K562 (cell line): ENCODE measurements around the gene TRMT112. TPM values are rescaled to one million over a fixed set of nuclear protein-coding genes. Genes with fewer than 3 reads are reported as not detected.

Experiments used
- AFF4 ChIP-seq: sonication (generic); formaldehyde crosslinking; IDR thresholded peaks from 2 replicates; pipeline ENCODE4 v1.8.0; 2023; ENCODE audit warnings: mild to moderate bottlenecking, missing genetic modification reagents
- DNMT1 ChIP-seq: fragments of 450-650 bp; IDR thresholded peaks from 2 replicates; pipeline ENCODE4 v1.6.1; 2016; ENCODE audit warnings: antibody characterized with exemption, mild to moderate bottlenecking
- KAT8 ChIP-seq: fragments of 450-650 bp; IDR thresholded peaks from 2 replicates; pipeline ENCODE4 v1.6.1; 2016; ENCODE audit warnings: low read depth, mild to moderate bottlenecking
- KLF1 ChIP-seq: fragments of 450-650 bp; IDR thresholded peaks from 2 replicates; pipeline ENCODE4 v1.6.1; 2016; ENCODE audit warnings: missing genetic modification characterization, missing compliant biosample characterization
- KLF6 ChIP-seq: fragments of 250-450 bp; sonication (Bioruptor Pico); IDR thresholded peaks from 2 replicates; pipeline ENCODE4 v1.4.0; 2020; ENCODE audit warnings: mild to moderate bottlenecking, moderate library complexity, borderline replicate concordance
- NCOA4 ChIP-seq: fragments of 450-650 bp; IDR thresholded peaks from 2 replicates; pipeline ENCODE4 v1.6.1; 2018; ENCODE audit warnings: mild to moderate bottlenecking; ENCODE audit not compliant: partially characterized antibody
- PTBP1 ChIP-seq: fragments of 200-400 bp; formaldehyde crosslinking; IDR thresholded peaks from 2 replicates; pipeline ENCODE4 v1.6.1; 2017; ENCODE audit warnings: low read depth, low read length
- SMARCA5 ChIP-seq: fragments of 450-650 bp; IDR thresholded peaks from 2 replicates; pipeline ENCODE4 v1.6.1; 2016
- ZBTB7A ChIP-seq: IDR thresholded peaks from 2 replicates; pipeline ENCODE4 v1.6.1; 2011; ENCODE audit warnings: low read depth, mild to moderate bottlenecking, low read length, moderate library complexity, borderline replicate concordance; ENCODE audit not compliant: control insufficient read depth
- ZNF561 ChIP-seq: fragments of 450-650 bp; formaldehyde crosslinking; conservative IDR thresholded peaks from 2 replicates; pipeline ENCODE4 v1.4.0; 2020; ENCODE audit warnings: mild to moderate bottlenecking, moderate library complexity
- ZNF583 ChIP-seq: fragments of 250-450 bp; sonication (Bioruptor Pico); IDR thresholded peaks from 2 replicates; pipeline ENCODE4 v1.4.0; 2020
- polyA plus RNA-seq, 8 experiments: library from polyadenylated mRNA; depleted of rRNA in 4 of 8; stranded (reverse) in 5 of 8; unstranded in 3 of 8; fragments of >200 nt; fragmentation: Nextera tagmentation in 2 of 8; fragmentation: Illumina TruSeq in 1 of 8; extraction: Ambion mirVana in 2 of 8; extraction: Trizol in 1 of 8; gene quantifications; 2 replicates each; pipeline versions ENCODE4 v1.2.1 to v1.2.3, GENCODE V29; 2011 to 2014; ENCODE audit warnings: inconsistent platforms in 1 of 8, missing spikeins in 1 of 8
- total RNA-seq, 7 experiments: library from RNA; depleted of rRNA in 6 of 7; stranded (reverse); fragments of >200 nt in 6 of 7; fragmentation: Illumina TruSeq in 2 of 7; extraction: Trizol in 2 of 7; gene quantifications; 2 replicates each; pipeline versions ENCODE4 v1.2.1 to v1.2.3, GENCODE V29; 2011 to 2021; ENCODE audit warnings: low replicate concordance in 1 of 7
- TF ChIP-seq, protein P1 (sequence below): sonication (generic); formaldehyde crosslinking; IDR thresholded peaks from 2 replicates; pipeline ENCODE4 v1.8.1; 2023; ENCODE audit warnings: mild to moderate bottlenecking, missing genetic modification reagents

TRMT112 gene
- total and polyA plus RNA-seq, 9 of the 15 experiments (the other 6 are each of a cell fraction or from before 2014, with no cell fraction given): 162 to 444 (median 300) TPM

GRCh38 chr11:64334764-64335735, 17.7 kb upstream of the TRMT112 start (continued):
- 0 out of 2 replicates have a peak, but pooled peaks have one; percentile 57 for TF ChIP-seq AFF4
- TF ChIP-seq NCOA4: no peak
- TF ChIP-seq KLF6 (CRISPR knock-in tag): peak; percentile 56; the same call in 1 of the 2 replicates
- no peak for TF ChIP-seq ZNF561
- peak; percentile 98 for TF ChIP-seq ZBTB7A
- TF ChIP-seq ZNF583 (CRISPR knock-in tag): peak; percentile 60; the same call in 1 of the 2 replicates
- peak; percentile 81; the same call in 1 of the 2 replicates for TF ChIP-seq KLF1 (tag)
- TF ChIP-seq PTBP1: peak; percentile 68; the same call in 1 of the 2 replicates
- TF ChIP-seq, protein P1, sequence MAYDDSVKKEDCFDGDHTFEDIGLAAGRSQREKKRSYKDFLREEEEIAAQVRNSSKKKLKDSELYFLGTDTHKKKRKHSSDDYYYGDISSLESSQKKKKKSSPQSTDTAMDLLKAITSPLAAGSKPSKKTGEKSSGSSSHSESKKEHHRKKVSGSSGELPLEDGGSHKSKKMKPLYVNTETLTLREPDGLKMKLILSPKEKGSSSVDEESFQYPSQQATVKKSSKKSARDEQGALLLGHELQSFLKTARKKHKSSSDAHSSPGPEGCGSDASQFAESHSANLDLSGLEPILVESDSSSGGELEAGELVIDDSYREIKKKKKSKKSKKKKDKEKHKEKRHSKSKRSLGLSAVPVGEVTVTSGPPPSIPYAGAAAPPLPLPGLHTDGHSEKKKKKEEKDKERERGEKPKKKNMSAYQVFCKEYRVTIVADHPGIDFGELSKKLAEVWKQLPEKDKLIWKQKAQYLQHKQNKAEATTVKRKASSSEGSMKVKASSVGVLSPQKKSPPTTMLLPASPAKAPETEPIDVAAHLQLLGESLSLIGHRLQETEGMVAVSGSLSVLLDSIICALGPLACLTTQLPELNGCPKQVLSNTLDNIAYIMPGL (CRISPR knock-in tag): no peak
- TF ChIP-seq DNMT1: no peak
- TF ChIP-seq KAT8: no peak
- peak; percentile 98 for TF ChIP-seq SMARCA5
